Measurements from ENCODE around the gene GFI1B.

DNA sequence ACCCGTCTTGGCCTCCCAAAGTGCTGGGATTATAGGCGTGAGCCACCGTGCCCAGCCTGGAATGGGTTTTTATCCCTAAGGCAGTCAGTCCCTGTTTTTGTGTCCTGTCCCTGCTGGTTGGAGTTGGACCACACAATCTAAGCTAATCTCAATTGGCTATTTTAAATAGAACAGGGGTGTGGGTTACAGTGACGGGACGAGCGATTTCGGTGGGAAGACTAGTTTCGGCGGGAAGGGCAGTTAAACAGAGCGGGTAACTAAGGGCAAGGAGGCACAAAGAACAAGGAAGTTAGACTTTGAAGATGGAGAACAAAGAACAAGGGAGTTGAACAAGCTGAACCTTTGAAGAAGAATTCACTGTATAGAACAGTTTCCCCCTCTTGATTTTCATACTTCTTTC is 53.7 kb downstream of the GFI1B start:
- no peak for TF ChIP-seq POLR2A (IDR thresholded peaks at IDR 0.05)
- TF ChIP-seq, protein P1, sequence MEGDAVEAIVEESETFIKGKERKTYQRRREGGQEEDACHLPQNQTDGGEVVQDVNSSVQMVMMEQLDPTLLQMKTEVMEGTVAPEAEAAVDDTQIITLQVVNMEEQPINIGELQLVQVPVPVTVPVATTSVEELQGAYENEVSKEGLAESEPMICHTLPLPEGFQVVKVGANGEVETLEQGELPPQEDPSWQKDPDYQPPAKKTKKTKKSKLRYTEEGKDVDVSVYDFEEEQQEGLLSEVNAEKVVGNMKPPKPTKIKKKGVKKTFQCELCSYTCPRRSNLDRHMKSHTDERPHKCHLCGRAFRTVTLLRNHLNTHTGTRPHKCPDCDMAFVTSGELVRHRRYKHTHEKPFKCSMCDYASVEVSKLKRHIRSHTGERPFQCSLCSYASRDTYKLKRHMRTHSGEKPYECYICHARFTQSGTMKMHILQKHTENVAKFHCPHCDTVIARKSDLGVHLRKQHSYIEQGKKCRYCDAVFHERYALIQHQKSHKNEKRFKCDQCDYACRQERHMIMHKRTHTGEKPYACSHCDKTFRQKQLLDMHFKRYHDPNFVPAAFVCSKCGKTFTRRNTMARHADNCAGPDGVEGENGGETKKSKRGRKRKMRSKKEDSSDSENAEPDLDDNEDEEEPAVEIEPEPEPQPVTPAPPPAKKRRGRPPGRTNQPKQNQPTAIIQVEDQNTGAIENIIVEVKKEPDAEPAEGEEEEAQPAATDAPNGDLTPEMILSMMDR (IDR thresholded peaks at IDR 0.05): no peak

All from thyroid gland (tissue), 4 donors.